ENCODE results near the gene KCNA5.

DNA sequence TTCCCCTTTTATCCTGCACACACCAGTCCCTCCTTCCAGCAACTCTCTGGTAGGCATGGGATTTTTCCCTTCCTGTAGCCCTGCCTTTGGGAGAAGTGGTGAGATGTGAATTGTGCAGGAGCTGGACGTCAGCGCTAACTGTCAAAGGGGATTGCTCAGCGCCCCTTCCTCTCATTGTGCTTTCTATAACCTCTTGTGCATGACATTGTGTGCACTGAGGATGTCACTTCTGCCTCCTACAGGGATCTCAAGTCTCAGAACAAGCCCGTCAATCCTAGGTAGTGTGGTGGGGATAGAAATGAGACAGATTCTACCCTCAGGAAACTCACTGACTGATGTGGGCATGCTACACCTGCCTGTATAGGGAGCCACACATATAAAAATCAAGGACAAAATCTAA lies 8.7 kb downstream of the KCNA5 start:
- no peak for TF ChIP-seq EZH2 (IDR thresholded peaks at IDR 0.05; ENCODE audit: low read length, unreplicated experiment)
- TF ChIP-seq, protein P1, sequence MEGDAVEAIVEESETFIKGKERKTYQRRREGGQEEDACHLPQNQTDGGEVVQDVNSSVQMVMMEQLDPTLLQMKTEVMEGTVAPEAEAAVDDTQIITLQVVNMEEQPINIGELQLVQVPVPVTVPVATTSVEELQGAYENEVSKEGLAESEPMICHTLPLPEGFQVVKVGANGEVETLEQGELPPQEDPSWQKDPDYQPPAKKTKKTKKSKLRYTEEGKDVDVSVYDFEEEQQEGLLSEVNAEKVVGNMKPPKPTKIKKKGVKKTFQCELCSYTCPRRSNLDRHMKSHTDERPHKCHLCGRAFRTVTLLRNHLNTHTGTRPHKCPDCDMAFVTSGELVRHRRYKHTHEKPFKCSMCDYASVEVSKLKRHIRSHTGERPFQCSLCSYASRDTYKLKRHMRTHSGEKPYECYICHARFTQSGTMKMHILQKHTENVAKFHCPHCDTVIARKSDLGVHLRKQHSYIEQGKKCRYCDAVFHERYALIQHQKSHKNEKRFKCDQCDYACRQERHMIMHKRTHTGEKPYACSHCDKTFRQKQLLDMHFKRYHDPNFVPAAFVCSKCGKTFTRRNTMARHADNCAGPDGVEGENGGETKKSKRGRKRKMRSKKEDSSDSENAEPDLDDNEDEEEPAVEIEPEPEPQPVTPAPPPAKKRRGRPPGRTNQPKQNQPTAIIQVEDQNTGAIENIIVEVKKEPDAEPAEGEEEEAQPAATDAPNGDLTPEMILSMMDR (conservative IDR thresholded peaks at IDR 0.05; ENCODE audit: low read depth, low read length), result no peak
